ENCODE data around the gene PTPRO.

PTPRO gene

GRCh38 chr12:15355766-15356165 lies 33.5 kb downstream of the PTPRO start:
- no peak for FAIRE-seq

GRCh38 chr12:15356951-15357364 lies 34.6 kb downstream of the PTPRO start:
- FAIRE-seq = no peak

GRCh38 chr12:15364221-15365160 lies 42.2 kb downstream of the PTPRO start:
- FAIRE-seq = no peak

GRCh38 chr12:15368812-15369211 lies 46.5 kb downstream of the PTPRO start:
- FAIRE-seq = no peak

GRCh38 chr12:15372352-15372751 lies 50.0 kb downstream of the PTPRO start:
- no peak for FAIRE-seq

- no peak for FAIRE-seq
Observed at GRCh38 chr12:15387772-15388171, 65.5 kb downstream of the PTPRO start.

GRCh38 chr12:15389561-15389960 lies 67.3 kb downstream of the PTPRO start:
- FAIRE-seq = no peak

- FAIRE-seq = no peak
Observed at GRCh38 chr12:15393037-15393436, 70.7 kb downstream of the PTPRO start.

GRCh38 chr12:15393995-15394394 lies 71.7 kb downstream of the PTPRO start:
- FAIRE-seq = no peak

- no peak for FAIRE-seq
Observed at GRCh38 chr12:15404485-15404884, 82.2 kb downstream of the PTPRO start.

- no peak for FAIRE-seq
Observed at GRCh38 chr12:15405606-15406005, 83.3 kb downstream of the PTPRO start.

GRCh38 chr12:15407025-15407424 lies 84.7 kb downstream of the PTPRO start:
- no peak for FAIRE-seq

GRCh38 chr12:15411842-15412241 lies 89.5 kb downstream of the PTPRO start:
- FAIRE-seq = no peak

- FAIRE-seq = no peak
Observed at GRCh38 chr12:15417691-15418090, 95.4 kb downstream of the PTPRO start.

GRCh38 chr12:15423629-15424028 lies 101.3 kb downstream of the PTPRO start:
- FAIRE-seq = no peak

- no peak for FAIRE-seq
Observed at GRCh38 chr12:15427913-15428312, 105.6 kb downstream of the PTPRO start.

GRCh38 chr12:15428632-15429031 lies 106.3 kb downstream of the PTPRO start:
- no peak for FAIRE-seq

GRCh38 chr12:15429262-15429661 lies 107.0 kb downstream of the PTPRO start:
- no peak for FAIRE-seq

- no peak for FAIRE-seq
Observed at GRCh38 chr12:15435597-15435996, 113.3 kb downstream of the PTPRO start.

GRCh38 chr12:15439459-15439858 lies 117.2 kb downstream of the PTPRO start:
- no peak for FAIRE-seq

- FAIRE-seq = no peak
Observed at GRCh38 chr12:15443050-15443449, 120.7 kb downstream of the PTPRO start.

GRCh38 chr12:15443611-15444010 lies 121.3 kb downstream of the PTPRO start:
- no peak for FAIRE-seq

GRCh38 chr12:15444523-15444922 lies 122.2 kb downstream of the PTPRO start:
- FAIRE-seq = no peak

- FAIRE-seq = no peak
Observed at GRCh38 chr12:15446807-15447206, 124.5 kb downstream of the PTPRO start.

- FAIRE-seq = no peak
Observed at GRCh38 chr12:15453613-15454012, 131.3 kb downstream of the PTPRO start.
